IMR-90 (cell line): ENCODE measurements around the gene SEMA3E. TPM values are rescaled to one million over a fixed set of nuclear protein-coding genes. Genes with fewer than 3 reads are reported as not detected.
A peak's percentile ranks its signal among the peaks of the same experiment; 100 is the strongest.

Experiments
- ATAC-seq: fragments of 200-7000 bp; cut with Tn5 transposase; 2 replicates; pipeline ENCODE4 v1.9.1; 2020; ENCODE audit warnings: low read depth, mild to moderate bottlenecking, moderate library complexity
- BruUV-seq: library from RNA; stranded (reverse); fragments of 400-500 nt; replicated peaks from 2 replicates; lab custom pipeline; 2021; lab: Mats Ljungman, UMichigan
- CTCF ChIA-PET: fragments of 300-600 bp; formaldehyde crosslinking; extraction: SDS; loops from one replicate; lab custom pipeline; 2021; ENCODE audit warnings: antibody characterized with exemption; lab: Yijun Ruan, JAX
- POLR2A ChIA-PET: fragments of 300-600 bp; sonication (Branson Sonifier 250); formaldehyde crosslinking; loops from one replicate; lab custom pipeline; 2022; ENCODE audit warnings: antibody characterized with exemption; ENCODE audit not compliant: unreplicated experiment; lab: Charles Lee
- DNase-seq: peaks from one replicate; pipeline ENCODE4 v3.0.0; 2013
- H2AFZ ChIP-seq: replicated peaks from 2 replicates; pipeline ENCODE3; 2013; ENCODE audit warnings: low read length, mild to moderate bottlenecking; ENCODE audit not compliant: poor library complexity
- H2AK5ac ChIP-seq: 2 replicates; pipeline ENCODE4 v1.6.1; 2013; ENCODE audit warnings: low read depth, low read length, inconsistent platforms
- H2AK9ac ChIP-seq: replicated peaks from 2 replicates; pipeline ENCODE3; 2013; ENCODE audit warnings: mild to moderate bottlenecking, low read depth, low read length, moderate library complexity; ENCODE audit not compliant: poor library complexity
- H2BK120ac ChIP-seq: 2 replicates; pipeline ENCODE4 v1.6.1; 2013; ENCODE audit warnings: low read depth, low read length, inconsistent platforms
- H2BK15ac ChIP-seq: 3 replicates; pipeline ENCODE4 v1.6.1; 2013; ENCODE audit warnings: low read depth, low read length, inconsistent platforms
- H2BK20ac ChIP-seq: 2 replicates; pipeline ENCODE4 v1.6.1; 2013; ENCODE audit warnings: low read depth, mild to moderate bottlenecking, inconsistent platforms, low read length, moderate library complexity
- H2BK5ac ChIP-seq: 2 replicates; pipeline ENCODE4 v1.6.1; 2013; ENCODE audit warnings: mild to moderate bottlenecking, low read depth, low read length, inconsistent platforms; ENCODE audit not compliant: poor library complexity, severe bottlenecking
- H3K14ac ChIP-seq: replicated peaks from 2 replicates; pipeline ENCODE4 v1.6.1; 2013; ENCODE audit warnings: low read depth, low read length, inconsistent platforms
- H3K18ac ChIP-seq: 2 replicates; pipeline ENCODE4 v1.6.1; 2013; ENCODE audit warnings: low read depth, low read length, control low read depth
- H3K23ac ChIP-seq: 2 replicates; pipeline ENCODE4 v1.6.1; 2013; ENCODE audit warnings: low read depth, low read length, inconsistent platforms
- H3K27ac ChIP-seq: 2 replicates; pipeline ENCODE4 v1.5.1; 2013; ENCODE audit warnings: mild to moderate bottlenecking, control low read depth, low read length; ENCODE audit not compliant: insufficient read depth
- H3K27me3 ChIP-seq: 2 replicates; pipeline ENCODE4 v1.6.1; 2013; ENCODE audit warnings: low read length; ENCODE audit not compliant: control insufficient read depth, insufficient read depth
- H3K36me3 ChIP-seq: 2 replicates; pipeline ENCODE4 v1.6.1; 2013; ENCODE audit warnings: low read length, mixed read lengths; ENCODE audit not compliant: control insufficient read depth, insufficient read depth
- H3K4ac ChIP-seq: 2 replicates; pipeline ENCODE4 v1.6.1; 2013; ENCODE audit warnings: low read depth, low read length, inconsistent platforms
- H3K4me1 ChIP-seq: 2 replicates; pipeline ENCODE4 v1.6.1; 2013; ENCODE audit warnings: low read length, mixed read lengths; ENCODE audit not compliant: control insufficient read depth, insufficient read depth
- H3K4me2 ChIP-seq: 2 replicates; pipeline ENCODE4 v1.6.1; 2013; ENCODE audit warnings: low read depth, mild to moderate bottlenecking, control low read depth, low read length, moderate library complexity
- H3K4me3 ChIP-seq: 2 replicates; pipeline ENCODE4 v1.5.1; 2013; ENCODE audit warnings: low read depth, mild to moderate bottlenecking, control low read depth, low read length, moderate library complexity; ENCODE audit not compliant: insufficient read depth
- H3K56ac ChIP-seq: 2 replicates; pipeline ENCODE4 v1.6.1; 2013; ENCODE audit warnings: low read length, inconsistent platforms; ENCODE audit not compliant: insufficient read depth; ENCODE audit errors: extremely low read depth
- H3K79me1 ChIP-seq, 2 experiments: 2 replicates each; pipeline ENCODE4 v1.6.1; 2013; ENCODE audit warnings: low read length in 2 of 2, inconsistent platforms in 1 of 2, low read depth in 1 of 2
- H3K9ac ChIP-seq: 2 replicates; pipeline ENCODE4 v1.6.1; 2013; ENCODE audit warnings: low read depth, low read length, control low read depth
- H3K9me1 ChIP-seq: 2 replicates; pipeline ENCODE4 v1.6.1; 2013; ENCODE audit warnings: low read length, inconsistent platforms; ENCODE audit not compliant: insufficient read depth
- H3K9me3 ChIP-seq: 2 replicates; pipeline ENCODE4 v1.6.1; 2013; ENCODE audit warnings: low read length; ENCODE audit not compliant: control insufficient read depth, insufficient read depth
- H4K20me1 ChIP-seq: 2 replicates; pipeline ENCODE4 v1.6.1; 2013; ENCODE audit warnings: low read length, inconsistent platforms; ENCODE audit not compliant: insufficient read depth
- H4K5ac ChIP-seq: 2 replicates; pipeline ENCODE4 v1.6.1; 2013; ENCODE audit warnings: mild to moderate bottlenecking, low read depth, low read length, control low read depth
- H4K8ac ChIP-seq, 2 experiments: 2 replicates each; pipeline ENCODE4 v1.6.1; 2013; ENCODE audit warnings: low read depth in 2 of 2, low read length in 2 of 2, control low read depth in 1 of 2, inconsistent platforms in 1 of 2
- H4K91ac ChIP-seq: 2 replicates; pipeline ENCODE4 v1.6.1; 2013; ENCODE audit warnings: low read depth, low read length, inconsistent platforms; ENCODE audit not compliant: insufficient read depth
- BHLHE40 ChIP-seq: fragments of 150-350 bp; IDR thresholded peaks from 2 replicates; pipeline ENCODE4 v1.6.1; 2016; ENCODE audit warnings: mild to moderate bottlenecking, low read depth, low read length
- RCOR1 ChIP-seq: IDR thresholded peaks from 2 replicates; pipeline ENCODE4 v1.6.1; 2012; ENCODE audit warnings: mild to moderate bottlenecking, low read length, improper control_type of control experiment; ENCODE audit not compliant: insufficient replicate concordance
- RFX5 ChIP-seq: IDR thresholded peaks from 2 replicates; pipeline ENCODE4 v1.8.0; 2012; ENCODE audit warnings: low read depth, mild to moderate bottlenecking, low read length, moderate library complexity
- USF2 ChIP-seq: fragments of 150-350 bp; IDR thresholded peaks from 2 replicates; pipeline ENCODE4 v1.6.1; 2017; ENCODE audit warnings: mild to moderate bottlenecking, antibody characterized with exemption, low read length, low read depth
- WGBS, 2 experiments: methylation state at CpG; one replicate each; pipeline versions ENCODE4 v1.1.5 to v1.1.7; 2013; ENCODE audit warnings: missing lambda C conversion rate in 2 of 2; ENCODE audit not compliant: insufficient read length in 1 of 2; ENCODE audit errors: extremely low coverage in 2 of 2; 5-methylcytosine and 5-hydroxymethylcytosine counted together
- dilution Hi-C: fragments of 300-500 bp; cut with HindIII; formaldehyde crosslinking; loops from one replicate; pipeline ENCODE4 v1.14.3; 2018; ENCODE audit warnings: low sequenced_read_pairs; ENCODE audit not compliant: unreplicated experiment
- in situ Hi-C: fragments of 300-500 bp; cut with MboI; formaldehyde crosslinking; loops from 3 replicates; pipeline ENCODE4 v1.14.3; 2019; ENCODE audit warnings: low sequenced_read_pairs, inconsistent platforms, mixed read lengths
- intact Hi-C: fragments of 100-400 bp; cut with micrococcal nuclease; formaldehyde crosslinking; loops from 2 replicates; pipeline ENCODE4 v1.10.0; 2022
- polyA plus RNA-seq, 3 experiments: library from polyadenylated mRNA; depleted of rRNA; stranded (reverse); fragments of >200 nt; gene quantifications; 2 replicates each; pipeline ENCODE4 v1.2.3, GENCODE V29; 2012; ENCODE audit warnings: low replicate concordance in 1 of 3
- total RNA-seq: library from RNA; depleted of rRNA; stranded (reverse); fragments of >200 nt; gene quantifications from 2 replicates; pipeline ENCODE4 v1.2.3, GENCODE V29; 2012

Gene SEMA3E
- total and polyA plus RNA-seq, 2 of the 4 experiments (the other 2 are of a cell fraction), result 0.31 to 0.72 TPM

- Histone ChIP-seq H2AK9ac (no peak overlapping the region), H2BK15ac (no peak overlapping the region), H4K91ac (no peak overlapping the region), H2BK120ac (no peak overlapping the region), H3K27ac (no peak overlapping the region), H4K5ac (no peak overlapping the region), H3K36me3 (no peaks in the 10 kb centered on the region), H3K14ac (no peak overlapping the region), H3K27me3 (no peaks in the 10 kb centered on the region), H4K8ac (no peak overlapping the region), H3K23ac (no peak overlapping the region), H3K79me1 (no peaks in the 10 kb centered on the region), H2BK5ac (no peak overlapping the region), H3K4me2 (no peak overlapping the region), H4K20me1 (no peaks in the 10 kb centered on the region), H3K4me1 (no peaks in the 10 kb centered on the region), H3K4ac (no peak overlapping the region), H3K4me3 (no peak overlapping the region), H3K9ac (no peak overlapping the region), H3K18ac (no peak overlapping the region), H3K9me1 (no peaks in the 10 kb centered on the region), H2BK20ac (no peak overlapping the region), H2AFZ (no peak overlapping the region), H3K56ac (no peak overlapping the region), H3K9me3 (no peaks in the 10 kb centered on the region), H2AK5ac (no peak overlapping the region)
- in situ Hi-C loops (no loop called here), intact Hi-C loops (no loop called here), dilution Hi-C loops (no loop called here)
- CTCF ChIA-PET, result no interaction called here
- POLR2A ChIA-PET, result no interaction called here
- ATAC-seq, result peak; percentile 90
- no CpG with 5 or more reads among the region's 5 CpGs for whole genome bisulfite sequencing, 2 experiments
- DNase-seq, result peak; percentile 65
- TF ChIP-seq USF2, result peak; percentile 32; the same call in 1 of the 2 replicates
- TF ChIP-seq BHLHE40, result peak; percentile 15; the same call in 1 of the 2 replicates
- no peak for TF ChIP-seq RCOR1
- no peak for TF ChIP-seq RFX5
- BruUV-seq, result no TSS peak
These were observed 300.9 kb downstream of the SEMA3E start for GRCh38 chr7:83347945-83348444.
